HCT116 (cell line): ENCODE measurements around the gene SPON2. TPM values are rescaled to one million over a fixed set of nuclear protein-coding genes. Genes with fewer than 3 reads are reported as not detected.

Experiments
- ATAC-seq: fragments of 200-7000 bp; cut with Tn5 transposase; 2 replicates; pipeline ENCODE4 v1.9.1; 2020; ENCODE audit warnings: mild to moderate bottlenecking, moderate library complexity
- BruUV-seq: library from RNA; stranded (reverse); fragments of 400-500 nt; replicated peaks from 2 replicates; lab custom pipeline; 2021; lab: Mats Ljungman, UMichigan
- CTCF ChIA-PET: fragments of 300-600 bp; sonication (Branson Sonifier 250); formaldehyde crosslinking; loops from one replicate; lab custom pipeline; 2021; ENCODE audit warnings: antibody characterized with exemption; lab: Charles Lee
- POLR2A ChIA-PET: fragments of 300-600, 350-600 bp; sonication (Branson Sonifier 250); formaldehyde crosslinking; loops from one replicate; lab custom pipeline; 2021; ENCODE audit warnings: antibody characterized with exemption; lab: Charles Lee
- RAD21 ChIA-PET, 2 experiments: fragments of 300-600 bp; sonication (Branson Sonifier 250); formaldehyde crosslinking; loops; one replicate each; lab custom pipeline; 2023; ENCODE audit warnings: low total read pairs in 2 of 2; ENCODE audit not compliant: uncharacterized antibody in 2 of 2, unreplicated experiment in 2 of 2, low non-redundant PET in 1 of 2; lab: Charles Lee
- DNase-seq: peaks from one replicate; pipeline ENCODE4 v3.0.0-alpha.2; 2010; ENCODE audit warnings: low read depth, low spot score
- H2AFZ ChIP-seq: fragments of 200-600 bp; shearing (Covaris generic), sonication (generic); 2 replicates; pipeline ENCODE4 v1.6.1; 2017; ENCODE audit warnings: low read depth, mixed run types, mixed read lengths, antibody characterized with exemption, low read length; ENCODE audit not compliant: poor library complexity, severe bottlenecking
- H3K27ac ChIP-seq: 2 replicates; pipeline ENCODE4 v1.5.1; 2012; ENCODE audit warnings: low read depth, low read length
- H3K27me3 ChIP-seq: fragments of 200-600 bp; sonication (generic); 2 replicates; pipeline ENCODE4 v1.6.1; 2016; ENCODE audit warnings: mixed run types, low read length, mixed read lengths; ENCODE audit not compliant: insufficient read depth
- H3K36me3 ChIP-seq, 2 experiments: fragments of 200-500 bp in 1 of 2; fragments of 200-600 bp in 1 of 2; sonication (Bioruptor generic) in 1 of 2; sonication (generic) in 1 of 2; 2 replicates each; pipeline versions ENCODE4 v1.5.1 to v1.6.1; 2014 to 2016; ENCODE audit warnings: low read length in 2 of 2, inconsistent platforms in 1 of 2, mixed read lengths in 1 of 2, mixed run types in 1 of 2; ENCODE audit not compliant: insufficient read depth in 2 of 2, control insufficient read depth in 1 of 2
- H3K4me1 ChIP-seq, 2 experiments: fragments of 200-600 bp in 1 of 2; sonication (generic) in 1 of 2; 2 replicates each; pipeline versions ENCODE4 v1.5.1 to v1.6.1; 2012 to 2017; ENCODE audit warnings: low read length in 2 of 2, inconsistent platforms in 1 of 2, mild to moderate bottlenecking in 1 of 2, mixed read lengths in 1 of 2, mixed run types in 1 of 2, moderate library complexity in 1 of 2; ENCODE audit not compliant: insufficient read depth in 2 of 2, control insufficient read depth in 1 of 2
- H3K4me2 ChIP-seq: fragments of 200-600 bp; sonication (generic); 2 replicates; pipeline ENCODE4 v1.6.1; 2017; ENCODE audit warnings: mixed run types, low read length, mixed read lengths
- H3K4me3 ChIP-seq, 2 experiments: fragments of 200-600 bp in 1 of 2; sonication (generic) in 1 of 2; replicated peaks in 1 of 2; 2 replicates each; pipeline ENCODE4 v1.5.1; 2011 to 2016; ENCODE audit warnings: low read length in 2 of 2, control low read depth in 1 of 2, low read depth in 1 of 2, mild to moderate bottlenecking in 1 of 2, mixed read lengths in 1 of 2, mixed run types in 1 of 2
- H3K79me2 ChIP-seq: fragments of 200-600 bp; sonication (generic); 2 replicates; pipeline ENCODE4 v1.6.1; 2017; ENCODE audit warnings: mild to moderate bottlenecking, mixed run types, low read length, moderate library complexity, mixed read lengths; ENCODE audit not compliant: insufficient read depth
- H3K9ac ChIP-seq: fragments of 200-600 bp; sonication (generic); 2 replicates; pipeline ENCODE4 v1.6.1; 2016; ENCODE audit warnings: low read length, mixed read lengths
- H3K9me2 ChIP-seq: fragments of 200-600 bp; sonication (generic), shearing (Covaris generic); 2 replicates; pipeline ENCODE4 v1.6.1; 2017; ENCODE audit warnings: mixed run types, mild to moderate bottlenecking, moderate library complexity; ENCODE audit not compliant: insufficient read depth
- H3K9me3 ChIP-seq, 2 experiments: fragments of 200-500 bp in 1 of 2; fragments of 200-600 bp in 1 of 2; sonication (Bioruptor generic) in 1 of 2; sonication (generic) in 1 of 2; 2 replicates each; pipeline ENCODE4 v1.6.1; 2014 to 2017; ENCODE audit warnings: low read length in 2 of 2, mixed read lengths in 2 of 2, inconsistent platforms in 1 of 2, low read depth in 1 of 2, mild to moderate bottlenecking in 1 of 2, mixed run types in 1 of 2, moderate library complexity in 1 of 2; ENCODE audit not compliant: control insufficient read depth in 1 of 2, insufficient read depth in 1 of 2
- H4K20me1 ChIP-seq: fragments of 200-600 bp; sonication (generic), shearing (Covaris generic); 2 replicates; pipeline ENCODE4 v1.6.1; 2017; ENCODE audit warnings: mixed run types, mild to moderate bottlenecking, moderate library complexity; ENCODE audit not compliant: insufficient read depth
- CTCF ChIP-seq, 3 experiments: fragments of 200-600 bp in 1 of 3; sonication (generic) in 1 of 3; IDR thresholded peaks in 2 of 3; conservative IDR thresholded peaks in 1 of 3; 2 replicates each; pipeline ENCODE4 v1.5.1; 2012 to 2017; ENCODE audit warnings: low read depth in 2 of 3, low read length in 2 of 3, antibody characterized with exemption in 1 of 3, borderline replicate concordance in 1 of 3, control low read depth in 1 of 3, mild to moderate bottlenecking in 1 of 3, mixed read lengths in 1 of 3, mixed run types in 1 of 3, moderate library complexity in 1 of 3; ENCODE audit not compliant: insufficient read depth in 1 of 3
- EGR1 ChIP-seq: IDR thresholded peaks from 2 replicates; pipeline ENCODE4 v1.6.1; 2012; ENCODE audit warnings: low read depth
- JUND ChIP-seq: IDR thresholded peaks from 2 replicates; pipeline ENCODE4 v1.6.1; 2012
- POLR2A ChIP-seq: IDR thresholded peaks from 2 replicates; pipeline ENCODE4 v1.7.0; 2011; ENCODE audit warnings: borderline replicate concordance; ENCODE audit not compliant: insufficient read depth, insufficient read length; ENCODE audit errors: extremely low read depth
- RAD21 ChIP-seq: IDR thresholded peaks from 2 replicates; pipeline ENCODE4 v1.6.1; 2012; ENCODE audit warnings: low read depth, mild to moderate bottlenecking
- SP1 ChIP-seq: IDR thresholded peaks from 2 replicates; pipeline ENCODE4 v1.6.1; 2012; ENCODE audit warnings: low read depth
- TCF7L2 ChIP-seq: IDR thresholded peaks from 2 replicates; pipeline ENCODE4 v1.7.0; 2011; ENCODE audit warnings: borderline replicate concordance, inconsistent platforms; ENCODE audit not compliant: insufficient read depth, insufficient read length; ENCODE audit errors: extremely low read depth
- YY1 ChIP-seq: IDR thresholded peaks from 2 replicates; pipeline ENCODE4 v1.6.1; 2011; ENCODE audit warnings: low read length, low read depth, moderate library complexity, mild to moderate bottlenecking; ENCODE audit not compliant: insufficient replicate concordance; ENCODE audit errors: extremely low read depth
- intact Hi-C: fragments of 100-400 bp; cut with micrococcal nuclease; formaldehyde crosslinking; loops from 2 replicates; pipeline ENCODE4 v1.10.0; 2022
- total RNA-seq: library from RNA; stranded (reverse); gene quantifications from one replicate; pipeline ENCODE4 v1.2.1, GENCODE V29; 2021; ENCODE audit not compliant: unreplicated experiment
- TF ChIP-seq, protein P1 (sequence below): IDR thresholded peaks from 2 replicates; pipeline ENCODE4 v1.6.1; 2012

The SPON2 gene
- total RNA-seq, 1 experiment from 2014 or later = 1.5 TPM

GRCh38 chr4:1130316-1131186, 41.8 kb downstream of the SPON2 start:
- ChIA-PET RAD21 (no interaction called here), CTCF (interaction anchor here (1.5 to 1.9 kb wide), 3 partner anchors 9 to 224 kb away, joined by 4 to 6 read pairs (median 5); no protein-coding TSS in a partner anchor), POLR2A (no interaction called here)
- BruUV-seq = no TSS peak
- H3K4me1 ChIP-seq = peaks cover 0 to 6% of the 10 kb centered on the region in 2 experiments; a peak in 2 of 4 replicates
- no peak overlapping the region for H3K9ac ChIP-seq
- no peak overlapping the region for H3K4me3 ChIP-seq
- H3K4me2 ChIP-seq = peak overlapping the region; percentile 21
- intact Hi-C loops = loop anchor here (1.0 kb wide), 2 partner anchors 138 to 221 kb away; no protein-coding TSS in a partner anchor
- H3K36me3 ChIP-seq = no peaks in the 10 kb centered on the region
- H3K79me2 ChIP-seq = no peaks in the 10 kb centered on the region
- ATAC-seq = peak; percentile 99
- H4K20me1 ChIP-seq = no peaks in the 10 kb centered on the region
- H3K27ac ChIP-seq = no peak overlapping the region
- H3K9me3 ChIP-seq = no peaks in the 10 kb centered on the region
- TF ChIP-seq TCF7L2 = no peak
- no peak for TF ChIP-seq JUND
- TF ChIP-seq, protein P1, sequence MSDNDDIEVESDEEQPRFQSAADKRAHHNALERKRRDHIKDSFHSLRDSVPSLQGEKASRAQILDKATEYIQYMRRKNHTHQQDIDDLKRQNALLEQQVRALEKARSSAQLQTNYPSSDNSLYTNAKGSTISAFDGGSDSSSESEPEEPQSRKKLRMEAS = no peak
- no peak for TF ChIP-seq POLR2A
- peak; percentile 96 for TF ChIP-seq RAD21
- peak; percentile 69 for TF ChIP-seq EGR1
- TF ChIP-seq CTCF (IDR thresholded peaks at IDR 0.05 in 2 of 3, conservative IDR thresholded peaks at IDR 0.05 in 1 of 3; ENCODE audit: borderline replicate concordance in 1 of 3, insufficient read depth in 1 of 3, low read depth in 2 of 3, low read length in 2 of 3) = peak; percentile 94 to 99 (median 99)
- no peak for TF ChIP-seq SP1
- TF ChIP-seq YY1 = peak; percentile 44
- H3K27me3 ChIP-seq = peaks cover 5% of the 10 kb centered on the region; the same call in 1 of the 2 replicates
- H2AFZ ChIP-seq = peak overlapping the region; percentile 60
- DNase-seq = peak; percentile 57
- no peaks in the 10 kb centered on the region for H3K9me2 ChIP-seq
